Measurements from ENCODE around the gene RAB9A.

The RAB9A gene

GRCh38 chrX:13752141-13752540, 63.2 kb downstream of the RAB9A start:
- no peak for DNase-seq

GRCh38 chrX:13752646-13753045, 63.7 kb downstream of the RAB9A start:
- DNase-seq = no peak

- DNase-seq = no peak
These were observed 65.8 kb downstream of the RAB9A start for GRCh38 chrX:13754765-13755164.

DNA sequence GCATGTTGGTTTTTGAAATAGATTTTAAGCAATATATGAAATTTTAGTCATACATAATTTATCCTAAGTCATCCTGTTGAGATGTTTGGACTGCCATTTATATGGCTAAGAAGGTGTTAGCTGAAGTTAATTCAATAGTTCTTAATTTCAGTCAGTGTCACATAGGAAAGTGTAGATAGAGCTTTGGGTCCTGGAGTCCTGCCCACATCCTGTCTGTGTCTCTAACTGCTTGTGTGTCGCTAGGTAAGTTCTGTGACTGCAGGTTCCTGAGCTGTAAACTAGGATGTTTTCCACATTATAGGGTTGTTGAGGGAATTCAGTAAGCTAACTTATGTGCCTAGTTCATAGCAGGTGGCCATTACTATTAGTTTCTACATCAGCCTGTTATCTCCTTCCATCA, 66.3 kb downstream of the RAB9A start:
- no peak for DNase-seq

DNA sequence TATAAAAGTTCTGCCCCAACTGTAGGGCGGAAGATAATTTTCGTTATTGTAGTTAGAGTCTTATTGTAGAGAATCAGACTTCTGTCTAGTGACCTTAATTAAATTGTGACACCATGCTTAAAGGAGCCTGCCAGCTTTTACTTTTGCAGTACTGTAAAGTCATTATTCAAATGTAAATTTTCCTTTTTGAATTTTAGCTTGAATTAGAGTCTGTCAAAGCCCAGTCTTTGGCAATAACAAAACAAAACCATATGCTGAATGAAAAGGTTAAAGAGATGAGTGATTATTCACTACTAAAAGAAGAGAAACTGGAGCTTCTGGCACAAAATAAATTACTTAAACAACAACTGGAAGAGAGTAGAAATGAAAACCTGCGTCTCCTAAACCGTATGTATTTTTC, 67.5 kb downstream of the RAB9A start:
- DNase-seq = no peak

DNA sequence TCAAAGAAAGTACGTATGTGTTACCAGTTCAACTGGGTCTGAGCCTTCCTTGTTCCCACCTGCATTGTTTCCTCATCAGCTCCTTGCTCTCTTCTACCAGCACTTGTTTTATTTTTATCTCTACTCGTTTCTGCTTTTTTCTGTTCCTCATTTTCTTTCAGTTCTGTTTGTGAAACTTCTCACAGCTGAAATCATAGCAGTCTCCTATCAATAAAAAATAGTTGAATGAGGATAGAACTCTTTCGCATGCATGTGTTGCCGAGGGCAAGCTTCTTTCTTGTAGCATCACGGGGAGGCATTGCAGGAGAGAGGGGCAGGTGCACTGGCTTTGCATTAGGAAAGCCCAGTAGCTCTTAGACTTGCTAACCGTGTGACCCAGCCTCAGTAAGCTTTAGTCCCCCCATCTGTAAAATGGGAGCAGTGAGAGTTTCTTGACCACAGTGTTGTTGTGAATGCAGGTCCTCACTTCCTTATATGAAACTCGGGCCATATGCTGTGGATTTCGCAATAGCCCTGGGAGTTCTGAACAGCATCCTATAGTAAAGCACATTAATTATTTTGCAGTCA, 70.3 kb downstream of the RAB9A start:
- no peak for DNase-seq

Data from stimulated activated CD4-positive, alpha-beta T cell treated with anti-CD3 and anti-CD28 coated beads, Interleukin-4, amount 100 ng/mL, for 1 hour (primary cell).